ENCODE results near the gene FOXK1.

The FOXK1 gene

GRCh38 chr7:4727914-4728705 is 46.0 kb downstream of the FOXK1 start:
- no peak for DNase-seq (ENCODE audit: low read depth)
- H3K4me3 ChIP-seq (ENCODE audit: low read depth, low read length), result no peak overlapping the region
- TF ChIP-seq, protein P1, sequence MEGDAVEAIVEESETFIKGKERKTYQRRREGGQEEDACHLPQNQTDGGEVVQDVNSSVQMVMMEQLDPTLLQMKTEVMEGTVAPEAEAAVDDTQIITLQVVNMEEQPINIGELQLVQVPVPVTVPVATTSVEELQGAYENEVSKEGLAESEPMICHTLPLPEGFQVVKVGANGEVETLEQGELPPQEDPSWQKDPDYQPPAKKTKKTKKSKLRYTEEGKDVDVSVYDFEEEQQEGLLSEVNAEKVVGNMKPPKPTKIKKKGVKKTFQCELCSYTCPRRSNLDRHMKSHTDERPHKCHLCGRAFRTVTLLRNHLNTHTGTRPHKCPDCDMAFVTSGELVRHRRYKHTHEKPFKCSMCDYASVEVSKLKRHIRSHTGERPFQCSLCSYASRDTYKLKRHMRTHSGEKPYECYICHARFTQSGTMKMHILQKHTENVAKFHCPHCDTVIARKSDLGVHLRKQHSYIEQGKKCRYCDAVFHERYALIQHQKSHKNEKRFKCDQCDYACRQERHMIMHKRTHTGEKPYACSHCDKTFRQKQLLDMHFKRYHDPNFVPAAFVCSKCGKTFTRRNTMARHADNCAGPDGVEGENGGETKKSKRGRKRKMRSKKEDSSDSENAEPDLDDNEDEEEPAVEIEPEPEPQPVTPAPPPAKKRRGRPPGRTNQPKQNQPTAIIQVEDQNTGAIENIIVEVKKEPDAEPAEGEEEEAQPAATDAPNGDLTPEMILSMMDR (IDR thresholded peaks at IDR 0.05; ENCODE audit: low read depth, low read length), result no peak
- TF ChIP-seq MYC (IDR thresholded peaks at IDR 0.05; ENCODE audit: low read depth, low read length), result no peak
- TF ChIP-seq, protein P2, sequence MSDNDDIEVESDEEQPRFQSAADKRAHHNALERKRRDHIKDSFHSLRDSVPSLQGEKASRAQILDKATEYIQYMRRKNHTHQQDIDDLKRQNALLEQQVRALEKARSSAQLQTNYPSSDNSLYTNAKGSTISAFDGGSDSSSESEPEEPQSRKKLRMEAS (IDR thresholded peaks at IDR 0.05; ENCODE audit: low read depth, low read length), result no peak
- no peak for TF ChIP-seq POLR2A (IDR thresholded peaks at IDR 0.05; ENCODE audit: extremely low read depth, insufficient read length)

DNA sequence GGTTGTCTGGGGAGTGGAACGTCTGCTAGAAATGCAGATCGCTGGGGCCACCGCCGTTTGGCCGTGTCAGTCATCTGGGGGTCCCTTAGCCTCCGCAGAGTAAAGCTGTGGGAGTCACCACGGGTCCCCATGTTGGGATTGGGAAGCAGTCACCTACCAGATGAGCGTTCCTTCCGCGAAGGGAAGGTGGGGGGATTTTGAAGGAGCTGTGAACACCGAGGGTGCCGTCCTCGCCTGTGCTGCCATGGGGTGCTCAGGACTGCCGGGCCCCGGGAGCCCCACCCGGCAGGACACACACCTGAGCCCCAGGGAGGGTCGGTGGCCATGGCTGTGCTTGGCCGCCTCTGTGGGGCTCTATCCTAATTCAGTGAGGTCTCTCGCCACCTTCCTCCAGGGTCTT is 47.2 kb downstream of the FOXK1 start:
- DNase-seq (ENCODE audit: low read depth), result no peak
- no peak overlapping the region for H3K4me3 ChIP-seq (ENCODE audit: low read depth, low read length)
- TF ChIP-seq, protein P1 (IDR thresholded peaks at IDR 0.05; ENCODE audit: low read depth, low read length), result no peak
- no peak for TF ChIP-seq MYC (IDR thresholded peaks at IDR 0.05; ENCODE audit: low read depth, low read length)
- TF ChIP-seq, protein P2 (IDR thresholded peaks at IDR 0.05; ENCODE audit: low read depth, low read length), result no peak
- no peak for TF ChIP-seq POLR2A (IDR thresholded peaks at IDR 0.05; ENCODE audit: extremely low read depth, insufficient read length)

- TF ChIP-seq, protein P2 (IDR thresholded peaks at IDR 0.05; ENCODE audit: low read depth, low read length), result no peak
- TF ChIP-seq, protein P1 (IDR thresholded peaks at IDR 0.05; ENCODE audit: low read depth, low read length), result no peak
- TF ChIP-seq POLR2A (IDR thresholded peaks at IDR 0.05; ENCODE audit: extremely low read depth, insufficient read length) (no peak), MYC (IDR thresholded peaks at IDR 0.05; ENCODE audit: low read depth, low read length) (no peak)
- H3K4me3 ChIP-seq (ENCODE audit: low read depth, low read length), result no peak overlapping the region
- DNase-seq (ENCODE audit: low read depth), result no peak
Observed at GRCh38 chr7:4730276-4730675, 48.2 kb downstream of the FOXK1 start.

DNA sequence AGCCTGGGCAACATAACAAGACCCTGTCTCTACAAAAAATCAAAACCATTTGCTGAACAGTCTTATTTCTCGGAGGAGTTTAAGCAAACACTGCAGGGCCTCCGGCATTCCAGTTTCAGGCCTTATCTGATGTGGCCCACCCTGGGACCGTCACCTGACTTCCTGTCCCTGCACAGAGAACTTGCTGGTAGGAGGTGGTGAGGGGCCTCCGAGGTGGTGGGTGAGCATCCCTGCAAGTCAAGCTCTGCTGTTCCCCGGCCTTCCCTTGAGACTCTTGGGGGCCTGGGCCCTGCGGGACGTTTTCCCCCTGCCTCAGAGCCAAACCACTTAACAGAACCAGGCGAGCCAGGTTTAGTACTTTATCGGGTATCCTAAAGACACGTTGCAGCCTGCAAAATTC is 48.9 kb downstream of the FOXK1 start:
- TF ChIP-seq, protein P1 (IDR thresholded peaks at IDR 0.05; ENCODE audit: low read depth, low read length), result no peak
- TF ChIP-seq, protein P2 (IDR thresholded peaks at IDR 0.05; ENCODE audit: low read depth, low read length), result no peak
- TF ChIP-seq MYC (IDR thresholded peaks at IDR 0.05; ENCODE audit: low read depth, low read length) (no peak), POLR2A (IDR thresholded peaks at IDR 0.05; ENCODE audit: extremely low read depth, insufficient read length) (no peak)
- no peak overlapping the region for H3K4me3 ChIP-seq (ENCODE audit: low read depth, low read length)
- DNase-seq (ENCODE audit: low read depth), result no peak

DNA sequence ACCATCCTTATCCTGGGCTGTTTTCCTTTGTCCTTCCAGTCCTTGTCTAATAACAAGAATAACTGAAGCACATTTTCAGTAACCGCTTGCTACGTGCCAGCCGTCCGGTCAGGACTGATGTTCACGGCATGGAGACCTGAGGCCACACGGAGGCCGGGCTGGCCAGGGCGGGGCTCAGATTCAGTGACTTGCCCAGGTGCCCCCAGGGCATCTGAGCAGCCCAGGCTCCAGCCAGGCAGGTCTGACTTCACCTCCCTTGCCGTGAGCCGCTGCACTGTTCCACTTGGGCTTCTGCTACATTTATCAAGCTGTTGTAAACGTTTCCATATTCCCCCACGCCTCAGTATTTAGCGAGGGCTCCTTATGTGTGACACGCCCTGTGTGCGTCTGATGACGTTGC is 49.7 kb downstream of the FOXK1 start:
- no peak for DNase-seq (ENCODE audit: low read depth)
- TF ChIP-seq MYC (IDR thresholded peaks at IDR 0.05; ENCODE audit: low read depth, low read length) (no peak), POLR2A (IDR thresholded peaks at IDR 0.05; ENCODE audit: extremely low read depth, insufficient read length) (no peak)
- TF ChIP-seq, protein P2 (IDR thresholded peaks at IDR 0.05; ENCODE audit: low read depth, low read length), result no peak
- TF ChIP-seq, protein P1 (IDR thresholded peaks at IDR 0.05; ENCODE audit: low read depth, low read length), result no peak
- H3K4me3 ChIP-seq (ENCODE audit: low read depth, low read length), result no peak overlapping the region
